T47D (cell line): ENCODE data around the gene NUDT22.

Source experiments
- DNase-seq, 2 experiments: peaks; one replicate each; pipeline versions ENCODE4 v3.0.0 to v3.0.0-alpha.2; 2011 to 2012; ENCODE audit warnings: low read depth in 1 of 2, low spot score in 1 of 2
- JUND ChIP-seq: IDR thresholded peaks from 2 replicates; pipeline ENCODE4 v1.6.1; 2012; ENCODE audit warnings: low read depth
- in situ Hi-C: cut with HindIII; loops from 2 replicates; pipeline ENCODE4 v1.10.0; 2016; ENCODE audit warnings: low sequenced_read_pairs, low pct_unique_long_range_greater_than_20kb

Gene NUDT22

DNA sequence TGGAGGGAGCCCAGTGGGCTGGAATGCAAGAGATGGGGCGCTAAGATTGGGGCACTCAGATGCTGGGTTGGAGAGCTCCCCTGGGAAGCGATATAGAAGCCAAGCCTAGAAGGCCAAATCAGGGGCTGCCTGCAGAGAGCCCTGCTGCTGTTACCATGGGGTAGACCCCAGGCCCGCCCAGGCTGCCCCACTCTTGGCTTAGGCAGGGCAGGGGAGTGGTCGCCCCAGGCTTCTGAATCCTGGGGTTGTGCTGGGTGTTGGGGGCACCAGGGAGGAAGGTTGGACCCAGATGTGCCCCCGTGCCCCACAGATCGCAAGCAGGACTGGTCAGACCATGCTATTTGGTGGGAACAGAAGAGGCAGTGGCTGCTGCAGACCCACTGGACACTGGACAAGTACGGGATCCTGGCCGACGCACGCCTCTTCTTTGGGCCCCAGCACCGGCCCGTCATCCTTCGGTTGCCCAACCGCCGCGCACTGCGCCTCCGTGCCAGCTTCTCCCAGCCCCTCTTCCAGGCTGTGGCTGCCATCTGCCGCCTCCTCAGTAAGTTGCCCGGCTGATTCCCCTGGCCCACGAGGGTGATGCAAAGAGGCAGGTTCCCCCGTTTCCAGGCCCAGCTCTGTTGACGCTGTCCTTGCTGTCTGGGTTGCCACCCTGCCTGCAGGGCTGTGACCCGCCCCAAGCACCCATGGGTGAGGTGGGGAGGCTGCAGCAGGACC is 15.6 kb upstream of the NUDT22 start:
- in situ Hi-C loops, result no loop called here

GRCh38 chr11:64211181-64211872 is 14.7 kb upstream of the NUDT22 start:
- TF ChIP-seq JUND, result no peak
- in situ Hi-C loops, result no loop called here
- DNase-seq, result no peak

More for the DNA sequence above, 15.6 kb upstream of the NUDT22 start:
- no peak for DNase-seq
- no peak for TF ChIP-seq JUND

- no peak for TF ChIP-seq JUND
- in situ Hi-C loops, result no loop called here
- no peak for DNase-seq
These were observed 9.2 kb upstream of the NUDT22 start for GRCh38 chr11:64216879-64217278.

DNA sequence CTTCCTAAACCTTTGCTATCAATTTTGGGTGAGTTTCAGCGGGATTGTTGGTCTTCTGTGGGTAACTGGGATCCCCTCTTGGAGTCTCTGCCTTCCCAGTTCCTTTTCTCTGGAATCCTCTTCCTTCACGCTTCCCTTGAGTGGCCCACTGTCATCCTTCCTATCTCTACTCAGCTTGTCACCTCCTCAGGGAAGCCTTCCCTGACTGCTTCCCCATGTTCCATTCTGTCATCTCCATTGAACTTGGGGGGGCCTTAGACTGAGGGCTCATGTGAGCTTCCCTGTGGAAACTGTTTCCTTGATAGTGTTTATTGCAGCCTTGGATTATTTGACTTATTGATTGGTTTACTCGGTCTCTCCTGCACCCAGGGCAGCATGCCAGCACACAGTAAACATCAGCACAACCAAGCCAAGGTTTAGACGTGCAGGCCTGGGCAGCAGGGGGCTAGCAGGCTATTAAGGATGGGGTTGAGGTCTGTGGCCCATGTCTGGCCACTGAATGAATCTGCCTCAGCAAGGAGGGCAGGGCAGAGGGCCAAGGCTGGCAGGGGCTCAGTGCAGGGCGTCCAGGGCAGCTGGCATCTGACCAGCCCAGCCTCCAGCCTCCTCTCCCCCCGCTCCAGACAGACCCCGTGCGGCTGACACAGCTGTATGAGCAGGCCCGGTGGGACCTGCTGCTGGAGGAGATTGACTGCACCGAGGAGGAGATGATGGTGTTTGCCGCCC is 7.3 kb upstream of the NUDT22 start:
- DNase-seq, result no peak
- TF ChIP-seq JUND, result no peak
- in situ Hi-C loops, result no loop called here

DNA sequence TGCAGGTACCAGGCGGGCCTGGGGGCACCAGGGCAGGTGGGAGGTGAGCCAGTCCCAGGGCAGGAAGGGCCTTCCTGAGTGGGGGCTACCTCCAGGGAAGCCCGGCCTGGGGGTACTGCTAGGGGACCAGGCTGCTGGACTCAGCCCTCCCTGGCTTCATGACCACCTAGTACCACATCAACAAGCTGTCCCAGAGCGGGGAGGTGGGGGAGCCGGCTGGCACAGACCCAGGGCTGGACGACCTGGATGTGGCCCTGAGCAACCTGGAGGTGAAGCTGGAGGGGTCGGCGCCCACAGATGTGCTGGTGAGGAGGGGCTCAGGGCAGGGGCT is 6.8 kb upstream of the NUDT22 start:
- DNase-seq, result no peak
- in situ Hi-C loops, result no loop called here
- no peak for TF ChIP-seq JUND

DNA sequence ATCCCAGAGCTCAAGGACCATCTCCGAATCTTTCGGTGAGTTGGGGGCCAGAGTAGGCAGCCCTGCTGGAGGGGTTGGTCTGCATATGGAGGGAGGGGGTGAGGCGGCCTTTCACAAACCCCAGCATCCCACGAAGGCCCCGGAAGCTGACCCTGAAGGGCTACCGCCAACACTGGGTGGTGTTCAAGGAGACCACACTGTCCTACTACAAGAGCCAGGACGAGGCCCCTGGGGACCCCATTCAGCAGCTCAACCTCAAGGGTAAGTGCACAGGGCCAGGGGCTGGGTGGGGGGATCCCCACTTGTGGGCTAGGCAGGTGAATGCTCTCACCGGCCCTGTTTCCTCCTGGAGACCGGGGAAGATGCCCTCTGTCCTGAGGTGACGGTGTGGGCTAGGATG is 6.3 kb upstream of the NUDT22 start:
- in situ Hi-C loops, result no loop called here
- no peak for TF ChIP-seq JUND
- no peak for DNase-seq

DNA sequence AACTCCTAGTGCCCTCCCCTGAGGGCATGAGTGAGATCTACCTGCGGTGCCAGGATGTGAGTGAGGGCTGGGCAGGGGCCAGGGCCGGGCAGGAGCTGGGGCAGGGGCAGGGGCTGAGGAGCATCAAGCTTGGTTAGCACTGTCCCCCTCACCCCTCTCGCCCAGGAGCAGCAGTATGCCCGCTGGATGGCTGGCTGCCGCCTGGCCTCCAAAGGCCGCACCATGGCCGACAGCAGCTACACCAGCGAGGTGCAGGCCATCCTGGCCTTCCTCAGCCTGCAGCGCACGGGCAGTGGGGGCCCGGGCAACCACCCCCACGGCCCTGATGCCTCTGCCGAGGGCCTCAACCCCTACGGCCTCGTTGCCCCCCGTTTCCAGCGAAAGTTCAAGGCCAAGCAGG is 5.8 kb upstream of the NUDT22 start:
- DNase-seq, result no peak
- in situ Hi-C loops, result no loop called here
- no peak for TF ChIP-seq JUND

DNA sequence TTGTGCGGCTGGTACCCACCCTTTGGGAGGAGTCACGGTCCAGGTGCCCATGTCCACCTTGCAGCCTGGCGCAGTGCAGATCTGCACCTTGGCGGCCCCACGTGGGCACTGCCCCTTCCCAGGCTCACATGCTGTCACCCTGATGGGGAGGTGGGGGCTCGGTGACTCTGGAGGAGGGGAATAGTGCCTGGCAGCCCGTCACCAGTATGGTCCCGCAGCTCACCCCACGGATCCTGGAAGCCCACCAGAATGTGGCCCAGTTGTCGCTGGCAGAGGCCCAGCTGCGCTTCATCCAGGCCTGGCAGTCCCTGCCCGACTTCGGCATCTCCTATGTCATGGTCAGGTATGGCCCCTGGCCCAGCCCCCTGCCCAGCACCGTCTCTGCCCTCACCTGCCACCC is 5.3 kb upstream of the NUDT22 start:
- no peak for TF ChIP-seq JUND
- no peak for DNase-seq
- in situ Hi-C loops, result no loop called here

- DNase-seq, result no peak
- in situ Hi-C loops, result no loop called here
- TF ChIP-seq JUND, result no peak
These were observed 3.4 kb upstream of the NUDT22 start for GRCh38 chr11:64222651-64223000.

DNA sequence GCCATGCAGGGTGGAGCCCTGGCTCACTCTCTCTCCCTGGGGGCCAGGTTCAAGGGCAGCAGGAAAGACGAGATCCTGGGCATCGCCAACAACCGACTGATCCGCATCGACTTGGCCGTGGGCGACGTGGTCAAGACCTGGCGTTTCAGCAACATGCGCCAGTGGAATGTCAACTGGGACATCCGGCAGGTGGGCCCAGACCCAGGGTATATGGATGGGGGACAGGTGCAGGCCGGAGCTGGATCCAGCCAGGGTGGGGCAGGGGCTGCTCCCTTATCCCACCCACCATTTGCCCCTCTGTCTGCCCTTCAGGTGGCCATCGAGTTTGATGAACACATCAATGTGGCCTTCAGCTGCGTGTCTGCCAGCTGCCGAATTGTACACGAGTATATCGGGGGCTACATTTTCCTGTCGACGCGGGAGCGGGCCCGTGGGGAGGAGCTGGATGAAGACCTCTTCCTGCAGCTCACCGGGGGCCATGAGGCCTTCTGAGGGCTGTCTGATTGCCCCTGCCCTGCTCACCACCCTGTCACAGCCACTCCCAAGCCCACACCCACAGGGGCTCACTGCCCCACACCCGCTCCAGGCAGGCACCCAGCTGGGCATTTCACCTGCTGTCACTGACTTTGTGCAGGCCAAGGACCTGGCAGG is 2.9 kb upstream of the NUDT22 start:
- no peak for DNase-seq
- no peak for TF ChIP-seq JUND
- in situ Hi-C loops, result no loop called here

DNA sequence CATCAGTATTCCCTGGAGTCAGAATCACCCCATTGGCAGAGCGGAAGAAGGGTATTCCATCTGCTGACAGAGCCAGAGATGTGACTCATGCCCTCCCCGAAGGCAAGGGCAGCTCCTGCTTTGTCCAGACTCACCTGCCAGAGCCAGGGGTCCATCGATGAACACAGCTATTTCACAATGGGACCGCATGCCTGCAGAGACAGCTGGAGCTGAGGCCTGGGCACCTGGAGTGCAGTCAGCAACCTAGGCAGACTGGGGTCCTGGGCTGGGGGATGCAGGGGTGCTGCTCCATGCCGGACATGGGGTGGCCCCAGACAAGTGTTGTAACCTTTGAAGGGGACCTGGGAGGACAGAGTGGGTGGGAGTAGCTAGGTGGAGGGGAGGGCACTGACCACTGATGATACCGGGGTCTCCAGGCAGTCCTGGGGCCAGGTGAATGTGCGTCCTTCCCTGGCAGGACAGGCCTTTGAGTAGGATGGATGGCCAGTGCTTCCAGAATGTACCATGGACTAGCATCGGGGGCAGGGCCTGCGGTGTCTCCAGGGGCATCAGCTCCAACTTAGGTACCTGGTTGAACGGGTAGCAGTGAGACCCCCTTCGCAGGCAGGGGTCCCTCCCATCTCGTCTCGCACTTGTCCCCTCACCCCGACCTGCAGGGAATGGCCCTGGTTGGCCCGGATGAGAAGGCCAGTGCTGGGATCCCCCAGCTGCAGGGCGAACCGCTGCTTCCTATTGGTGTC is 1.8 kb upstream of the NUDT22 start:
- TF ChIP-seq JUND, result no peak
- in situ Hi-C loops, result no loop called here
- DNase-seq, result no peak

DNA sequence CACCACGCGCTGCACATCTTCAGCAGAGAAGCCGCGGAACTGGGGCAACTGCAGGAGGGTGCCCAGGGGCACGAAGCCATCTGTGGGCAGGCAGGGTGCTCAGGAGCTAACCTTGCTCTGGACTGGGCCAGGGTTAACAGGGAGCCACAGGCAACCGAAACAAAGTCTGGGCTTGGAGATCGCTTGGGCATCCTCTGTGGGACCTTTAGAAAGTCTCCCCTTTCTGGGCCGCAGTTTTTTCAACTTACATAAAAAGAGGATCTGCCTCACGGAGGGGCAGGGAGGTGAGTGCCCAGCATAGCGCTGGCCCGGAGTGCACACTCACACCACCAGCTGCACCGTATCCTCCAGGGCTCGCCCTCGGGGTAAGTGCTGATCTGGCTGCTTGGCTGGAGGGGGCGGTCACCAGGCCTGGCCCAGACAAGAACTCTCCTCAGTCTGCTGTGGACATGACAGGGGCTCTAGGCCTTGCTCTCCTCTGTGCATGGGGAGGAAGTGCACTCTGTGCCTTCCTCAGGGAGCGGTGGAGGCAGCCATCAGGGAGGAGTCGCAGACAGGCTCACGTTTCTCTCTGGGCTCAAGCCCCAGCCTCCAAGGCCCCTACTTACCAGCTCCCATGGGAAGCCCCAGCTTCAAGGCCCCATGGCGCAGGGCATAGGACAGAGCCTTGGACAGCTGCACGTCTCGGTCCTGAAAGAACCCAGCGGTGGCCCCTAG is 1.0 kb upstream of the NUDT22 start:
- in situ Hi-C loops, result no loop called here
- no peak for DNase-seq

More for the DNA sequence above, 1.0 kb upstream of the NUDT22 start:
- TF ChIP-seq JUND, result no peak
